Activated T-helper 2 cell treated with anti-CD3 and anti-CD28 coated beads, Interferon-gamma antibody, Interleukin-2, Interleukin-4, amounts not matched to agents 10 μg/mL and 5 μg/mL and 100 μg/mL, durations not matched to agents 14 hours and 24 hours and 36 hours (primary cell): Measurements from ENCODE around the gene ZNF335. TPM values are rescaled to one million over a fixed set of nuclear protein-coding genes. Genes with fewer than 3 reads are reported as not detected.

ENCODE experiments used
- DNase-seq: peaks from one replicate; pipeline ENCODE4 v3.0.0; 2021; ENCODE audit warnings: low spot score
- H3K27ac Mint-ChIP-seq: one replicate; pipeline ENCODE4 v1.8.0; 2021; ENCODE audit warnings: mixed read lengths
- H3K27me3 Mint-ChIP-seq: one replicate; pipeline ENCODE4 v1.8.0; 2021; ENCODE audit warnings: low read depth, mixed read lengths
- H3K36me3 Mint-ChIP-seq: one replicate; pipeline ENCODE4 v1.8.0; 2021; ENCODE audit warnings: low read depth, mixed read lengths
- H3K4me1 Mint-ChIP-seq: one replicate; pipeline ENCODE4 v1.8.0; 2021; ENCODE audit warnings: low read depth, mixed read lengths
- H3K4me3 Mint-ChIP-seq: one replicate; pipeline ENCODE4 v1.8.0; 2021; ENCODE audit warnings: low read depth, mild to moderate bottlenecking, moderate library complexity, mixed read lengths
- H3K9me3 Mint-ChIP-seq: one replicate; pipeline ENCODE4 v1.8.0; 2021; ENCODE audit warnings: mixed read lengths
- intact Hi-C: fragments of 100-400 bp; cut with micrococcal nuclease; formaldehyde crosslinking; loops from one replicate; pipeline ENCODE4 v1.15.1; 2023
- total RNA-seq: library from RNA; stranded (reverse); gene quantifications from 2 replicates; pipeline ENCODE4 v1.2.3, GENCODE V29; 2022

ZNF335 gene
- total RNA-seq, 1 donor from 2014 or later, result 35.7 TPM

GRCh38 chr20:45926731-45927070 lies 45.3 kb downstream of the ZNF335 start:
- Mint-ChIP-seq H3K4me1 (peaks cover 2% of the 10 kb centered on the region), H3K4me3 (no peak overlapping the region), H3K27me3 (peaks cover 12% of the 10 kb centered on the region), H3K36me3 (no peaks in the 10 kb centered on the region), H3K9me3 (no peaks in the 10 kb centered on the region), H3K27ac (no peak overlapping the region)
- intact Hi-C loops, result no loop called here
- DNase-seq, result no peak

GRCh38 chr20:45925821-45926506 lies 46.0 kb downstream of the ZNF335 start:
- intact Hi-C loops, result no loop called here

GRCh38 chr20:45924391-45925261 lies 47.4 kb downstream of the ZNF335 start:
- peaks cover 26% of the 10 kb centered on the region for H3K27me3 Mint-ChIP-seq
- intact Hi-C loops, result no loop called here
- no peaks in the 10 kb centered on the region for H3K9me3 Mint-ChIP-seq
- no peak for DNase-seq
- peaks cover 5% of the 10 kb centered on the region for H3K4me1 Mint-ChIP-seq
- H3K36me3 Mint-ChIP-seq, result no peaks in the 10 kb centered on the region
- H3K27ac Mint-ChIP-seq, result no peak overlapping the region
- H3K4me3 Mint-ChIP-seq, result no peak overlapping the region

More at GRCh38 chr20:45925821-45926506, 46.0 kb downstream of the ZNF335 start:
- DNase-seq, result no peak
- no peak overlapping the region for H3K4me3 Mint-ChIP-seq
- H3K36me3 Mint-ChIP-seq, result no peaks in the 10 kb centered on the region
- H3K27me3 Mint-ChIP-seq, result peaks cover 18% of the 10 kb centered on the region
- H3K9me3 Mint-ChIP-seq, result no peaks in the 10 kb centered on the region
- no peak overlapping the region for H3K27ac Mint-ChIP-seq
- H3K4me1 Mint-ChIP-seq, result peaks cover 5% of the 10 kb centered on the region

GRCh38 chr20:45921337-45922189 lies 50.4 kb downstream of the ZNF335 start:
- Mint-ChIP-seq H3K4me3 (no peak overlapping the region), H3K27me3 (peaks cover 35% of the 10 kb centered on the region), H3K27ac (no peak overlapping the region), H3K9me3 (no peaks in the 10 kb centered on the region), H3K36me3 (no peaks in the 10 kb centered on the region), H3K4me1 (peaks cover 5% of the 10 kb centered on the region)
- DNase-seq, result no peak
- intact Hi-C loops, result no loop called here

- intact Hi-C loops, result no loop called here
- Mint-ChIP-seq H3K27ac (no peak overlapping the region), H3K4me3 (no peak overlapping the region), H3K36me3 (no peaks in the 10 kb centered on the region), H3K27me3 (peaks cover 40% of the 10 kb centered on the region), H3K4me1 (peaks cover 5% of the 10 kb centered on the region), H3K9me3 (no peaks in the 10 kb centered on the region)
- DNase-seq, result no peak
Measured at GRCh38 chr20:45920462-45921336, 51.3 kb downstream of the ZNF335 start.

GRCh38 chr20:45919542-45920399 lies 52.2 kb downstream of the ZNF335 start:
- peaks cover 5% of the 10 kb centered on the region for H3K4me1 Mint-ChIP-seq
- H3K27me3 Mint-ChIP-seq, result peaks cover 37% of the 10 kb centered on the region
- H3K27ac Mint-ChIP-seq, result no peak overlapping the region
- DNase-seq, result no peak
- H3K4me3 Mint-ChIP-seq, result no peak overlapping the region
- no peaks in the 10 kb centered on the region for H3K9me3 Mint-ChIP-seq
- H3K36me3 Mint-ChIP-seq, result no peaks in the 10 kb centered on the region
- intact Hi-C loops, result no loop called here

GRCh38 chr20:45918779-45919537 lies 53.0 kb downstream of the ZNF335 start:
- H3K4me1 Mint-ChIP-seq, result peaks cover 5% of the 10 kb centered on the region
- intact Hi-C loops, result no loop called here
- DNase-seq, result no peak
- H3K27me3 Mint-ChIP-seq, result peaks cover 41% of the 10 kb centered on the region
- H3K4me3 Mint-ChIP-seq, result no peak overlapping the region
- H3K36me3 Mint-ChIP-seq, result no peaks in the 10 kb centered on the region
- no peak overlapping the region for H3K27ac Mint-ChIP-seq
- no peaks in the 10 kb centered on the region for H3K9me3 Mint-ChIP-seq

GRCh38 chr20:45918182-45918737 lies 53.7 kb downstream of the ZNF335 start:
- Mint-ChIP-seq H3K36me3 (no peaks in the 10 kb centered on the region), H3K4me3 (no peak overlapping the region), H3K4me1 (peaks cover 5% of the 10 kb centered on the region), H3K9me3 (no peaks in the 10 kb centered on the region), H3K27me3 (peaks cover 41% of the 10 kb centered on the region), H3K27ac (no peak overlapping the region)
- intact Hi-C loops, result no loop called here
- no peak for DNase-seq

- H3K27me3 Mint-ChIP-seq, result peaks cover 37% of the 10 kb centered on the region
- no peaks in the 10 kb centered on the region for H3K9me3 Mint-ChIP-seq
- no peak overlapping the region for H3K27ac Mint-ChIP-seq
- peaks cover 6% of the 10 kb centered on the region for H3K4me1 Mint-ChIP-seq
- no peak for DNase-seq
- H3K36me3 Mint-ChIP-seq, result no peaks in the 10 kb centered on the region
- intact Hi-C loops, result no loop called here
- no peak overlapping the region for H3K4me3 Mint-ChIP-seq
Measured at GRCh38 chr20:45917790-45918141, 54.2 kb downstream of the ZNF335 start.

GRCh38 chr20:45913116-45913515 lies 58.9 kb downstream of the ZNF335 start:
- Mint-ChIP-seq H3K36me3 (no peaks in the 10 kb centered on the region), H3K27ac (peak overlapping the region; percentile 60), H3K4me1 (peaks cover 7% of the 10 kb centered on the region), H3K4me3 (peak overlapping the region; percentile 30), H3K9me3 (no peaks in the 10 kb centered on the region), H3K27me3 (peaks cover 16% of the 10 kb centered on the region)
- no peak for DNase-seq
- intact Hi-C loops, result no loop called here

GRCh38 chr20:45912344-45912682 lies 59.7 kb downstream of the ZNF335 start:
- Mint-ChIP-seq H3K4me1 (peaks cover 7% of the 10 kb centered on the region), H3K4me3 (peak overlapping the region; percentile 21), H3K9me3 (no peaks in the 10 kb centered on the region), H3K27ac (no peak overlapping the region), H3K27me3 (peaks cover 14% of the 10 kb centered on the region), H3K36me3 (no peaks in the 10 kb centered on the region)
- DNase-seq, result no peak
- intact Hi-C loops, result no loop called here
